BJ (cell line): ENCODE results near the gene LRP1B. TPM values are rescaled to one million over a fixed set of nuclear protein-coding genes. Genes with fewer than 3 reads are reported as not detected.

Experiments used
- CTCF ChIA-PET: fragments of 350-600 bp; formaldehyde crosslinking; extraction: SDS; loops from one replicate; lab custom pipeline; 2021; ENCODE audit warnings: antibody characterized with exemption, inconsistent platforms; lab: Yijun Ruan, JAX
- POLR2A ChIA-PET: fragments of 300-600 bp; sonication (Branson Sonifier 250); formaldehyde crosslinking; extraction: SDS; loops from one replicate; lab custom pipeline; 2021; ENCODE audit warnings: antibody characterized with exemption; lab: Charles Lee
- DNase-seq: peaks from one replicate; pipeline ENCODE4 v3.0.0-alpha.2; 2011; ENCODE audit warnings: low read depth
- H3K27me3 ChIP-seq: 2 replicates; pipeline ENCODE4 v1.6.0; 2011; ENCODE audit warnings: low read length; ENCODE audit not compliant: control insufficient read depth, insufficient read depth
- H3K36me3 ChIP-seq: 2 replicates; pipeline ENCODE4 v1.5.1; 2011; ENCODE audit warnings: low read length; ENCODE audit not compliant: control insufficient read depth, insufficient read depth
- H3K4me3 ChIP-seq: 2 replicates; pipeline ENCODE4 v1.5.1; 2011; ENCODE audit warnings: low read depth, mild to moderate bottlenecking, control low read depth, low read length
- polyA plus RNA-seq: library from polyadenylated mRNA; depleted of rRNA; stranded (reverse); fragments of >200 nt; gene quantifications from 2 replicates; pipeline ENCODE4 v1.2.3, GENCODE V29; 2011
- TF ChIP-seq, protein P1 (sequence below): IDR thresholded peaks from 2 replicates; pipeline ENCODE4 v1.5.1; 2011; ENCODE audit warnings: low read depth, mild to moderate bottlenecking, control low read depth, inconsistent platforms, low read length, moderate library complexity; ENCODE audit not compliant: insufficient read depth

The LRP1B gene
- polyA plus RNA-seq, 1 experiment: 0.04 TPM

DNA sequence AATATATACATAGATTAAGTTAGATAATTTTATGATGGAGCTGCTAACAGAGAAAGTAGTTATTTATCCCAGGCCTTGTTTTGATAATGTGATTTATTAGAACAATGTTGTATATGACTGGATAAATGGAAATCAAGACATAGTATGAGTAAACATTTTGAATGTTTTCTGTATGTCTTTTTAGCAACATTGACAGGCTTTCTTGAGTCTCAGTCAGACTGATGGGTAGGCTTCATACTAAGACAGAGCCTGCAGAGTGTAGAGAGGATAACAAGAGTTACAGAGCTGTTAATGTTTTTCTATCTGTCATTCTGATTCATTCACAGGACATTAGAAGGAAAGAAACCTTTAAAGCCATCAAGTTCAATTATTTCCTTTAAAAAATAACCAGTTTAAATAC lies 478.5 kb downstream of the LRP1B start:
- Histone ChIP-seq H3K4me3 (no peak overlapping the region), H3K36me3 (no peaks in the 10 kb centered on the region), H3K27me3 (no peaks in the 10 kb centered on the region)
- ChIA-PET POLR2A (no interaction called here), CTCF (no interaction called here)
- TF ChIP-seq, protein P1, sequence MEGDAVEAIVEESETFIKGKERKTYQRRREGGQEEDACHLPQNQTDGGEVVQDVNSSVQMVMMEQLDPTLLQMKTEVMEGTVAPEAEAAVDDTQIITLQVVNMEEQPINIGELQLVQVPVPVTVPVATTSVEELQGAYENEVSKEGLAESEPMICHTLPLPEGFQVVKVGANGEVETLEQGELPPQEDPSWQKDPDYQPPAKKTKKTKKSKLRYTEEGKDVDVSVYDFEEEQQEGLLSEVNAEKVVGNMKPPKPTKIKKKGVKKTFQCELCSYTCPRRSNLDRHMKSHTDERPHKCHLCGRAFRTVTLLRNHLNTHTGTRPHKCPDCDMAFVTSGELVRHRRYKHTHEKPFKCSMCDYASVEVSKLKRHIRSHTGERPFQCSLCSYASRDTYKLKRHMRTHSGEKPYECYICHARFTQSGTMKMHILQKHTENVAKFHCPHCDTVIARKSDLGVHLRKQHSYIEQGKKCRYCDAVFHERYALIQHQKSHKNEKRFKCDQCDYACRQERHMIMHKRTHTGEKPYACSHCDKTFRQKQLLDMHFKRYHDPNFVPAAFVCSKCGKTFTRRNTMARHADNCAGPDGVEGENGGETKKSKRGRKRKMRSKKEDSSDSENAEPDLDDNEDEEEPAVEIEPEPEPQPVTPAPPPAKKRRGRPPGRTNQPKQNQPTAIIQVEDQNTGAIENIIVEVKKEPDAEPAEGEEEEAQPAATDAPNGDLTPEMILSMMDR: no peak
- no peak for DNase-seq

GRCh38 chr2:141647353-141647752 lies 483.5 kb downstream of the LRP1B start:
- Histone ChIP-seq H3K27me3 (no peaks in the 10 kb centered on the region), H3K36me3 (no peaks in the 10 kb centered on the region), H3K4me3 (no peak overlapping the region)
- ChIA-PET POLR2A (no interaction called here), CTCF (interaction anchor here (0.7 kb wide), 1 partner anchor 12 kb away, joined by 3 read pairs; no protein-coding TSS in a partner anchor)
- TF ChIP-seq, protein P1: no peak
- DNase-seq: no peak

DNA sequence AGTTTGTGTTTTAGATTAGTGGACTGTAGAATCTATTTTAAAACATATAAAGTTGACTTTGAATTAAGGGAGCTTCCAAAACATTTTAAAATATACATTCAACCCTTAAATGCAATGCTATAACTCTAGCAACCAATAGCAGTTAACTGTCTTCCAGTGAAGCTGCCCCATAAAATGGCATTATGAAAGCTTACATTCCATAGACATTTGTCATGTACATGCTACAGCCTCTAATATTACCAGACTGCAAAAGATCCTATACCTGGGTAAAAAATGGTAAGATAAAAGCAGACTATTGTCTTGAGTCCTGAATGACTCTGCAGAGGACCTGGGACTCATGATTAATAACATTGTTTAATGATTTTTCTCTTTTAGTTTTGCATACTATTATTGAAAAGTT lies 489.4 kb downstream of the LRP1B start:
- H3K36me3 ChIP-seq: no peaks in the 10 kb centered on the region
- ChIA-PET POLR2A (no interaction called here), CTCF (no interaction called here)
- H3K27me3 ChIP-seq: no peaks in the 10 kb centered on the region
- TF ChIP-seq, protein P1: no peak
- H3K4me3 ChIP-seq: no peak overlapping the region
- peak; percentile 0 for DNase-seq

DNA sequence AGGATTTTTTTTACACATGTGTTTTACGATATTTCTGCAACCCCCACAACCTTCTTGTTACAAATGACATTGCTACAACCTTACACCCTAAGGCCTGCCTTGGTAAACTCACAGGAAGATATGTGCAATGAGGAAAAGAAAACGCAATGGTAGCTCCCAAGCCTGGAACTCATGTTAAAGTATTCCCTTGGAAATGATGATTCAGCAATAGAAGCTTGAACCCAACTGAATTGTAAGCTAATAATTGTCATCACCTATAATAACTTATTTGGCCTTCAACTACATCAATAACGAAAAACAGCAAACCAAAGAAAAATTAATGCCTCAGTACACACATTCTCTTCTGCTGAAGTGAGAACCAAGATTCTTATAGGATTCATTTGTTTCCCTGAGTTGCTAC lies 491.0 kb downstream of the LRP1B start:
- no peaks in the 10 kb centered on the region for H3K27me3 ChIP-seq
- CTCF ChIA-PET: no interaction called here

DNA sequence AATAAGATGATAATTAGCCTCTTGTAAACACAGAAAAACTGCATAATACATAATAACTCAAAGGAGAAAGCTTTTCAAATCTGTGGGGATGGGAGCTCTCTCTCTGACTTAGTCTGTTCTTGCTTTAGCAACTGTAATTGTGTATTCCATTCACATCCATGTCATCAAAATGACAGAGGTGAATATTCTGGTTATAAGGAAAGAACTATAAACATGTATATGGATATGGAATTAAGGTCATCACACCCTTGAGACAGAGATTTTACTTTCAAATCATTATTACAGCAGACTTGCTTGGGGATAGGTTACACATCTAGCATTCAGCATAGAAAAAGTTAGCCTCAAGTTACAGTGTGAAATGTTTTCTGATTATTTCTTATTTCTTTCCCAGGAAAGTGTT lies 497.7 kb downstream of the LRP1B start:
- no peak overlapping the region for H3K4me3 ChIP-seq
- no peaks in the 10 kb centered on the region for H3K36me3 ChIP-seq
- POLR2A ChIA-PET: no interaction called here
- CTCF ChIA-PET: no interaction called here
- no peak for DNase-seq
- TF ChIP-seq, protein P1: no peak
- no peaks in the 10 kb centered on the region for H3K27me3 ChIP-seq

More for the DNA sequence above, 491.0 kb downstream of the LRP1B start:
- TF ChIP-seq, protein P1: no peak
- Histone ChIP-seq H3K4me3 (no peak overlapping the region), H3K36me3 (no peaks in the 10 kb centered on the region)
- DNase-seq: no peak
- POLR2A ChIA-PET: no interaction called here
